ENCODE measurements around the gene PALM.

DNA sequence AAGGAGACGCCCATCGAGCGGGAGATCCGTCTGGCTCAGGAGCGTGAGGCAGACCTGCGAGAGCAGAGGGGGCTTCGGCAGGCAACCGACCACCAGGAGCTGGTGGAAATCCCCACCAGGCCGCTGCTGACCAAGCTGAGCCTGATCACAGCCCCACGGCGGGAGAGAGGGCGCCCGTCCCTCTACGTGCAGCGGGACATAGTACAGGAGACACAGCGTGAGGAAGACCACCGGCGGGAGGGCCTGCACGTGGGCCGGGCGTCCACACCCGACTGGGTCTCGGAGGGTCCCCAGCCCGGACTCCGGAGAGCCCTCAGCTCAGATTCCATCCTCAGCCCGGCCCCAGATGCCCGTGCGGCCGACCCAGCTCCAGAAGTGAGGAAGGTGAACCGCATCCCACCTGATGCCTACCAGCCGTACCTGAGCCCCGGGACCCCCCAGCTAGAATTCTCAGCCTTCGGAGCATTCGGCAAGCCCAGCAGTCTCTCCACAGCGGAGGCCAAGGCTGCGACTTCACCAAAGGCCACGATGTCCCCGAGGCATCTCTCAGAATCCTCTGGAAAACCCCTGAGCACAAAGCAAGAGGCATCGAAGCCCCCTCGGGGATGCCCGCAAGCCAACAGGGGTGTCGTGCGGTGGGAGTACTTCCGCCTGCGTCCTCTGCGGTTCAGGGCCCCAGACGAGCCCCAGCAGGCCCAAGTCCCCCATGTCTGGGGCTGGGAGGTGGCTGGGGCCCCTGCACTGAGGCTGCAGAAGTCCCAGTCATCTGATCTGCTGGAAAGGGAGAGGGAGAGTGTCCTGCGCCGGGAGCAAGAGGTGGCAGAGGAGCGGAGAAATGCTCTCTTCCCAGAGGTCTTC, 49.3 kb downstream of the PALM start:
- TF ChIP-seq, protein P1, sequence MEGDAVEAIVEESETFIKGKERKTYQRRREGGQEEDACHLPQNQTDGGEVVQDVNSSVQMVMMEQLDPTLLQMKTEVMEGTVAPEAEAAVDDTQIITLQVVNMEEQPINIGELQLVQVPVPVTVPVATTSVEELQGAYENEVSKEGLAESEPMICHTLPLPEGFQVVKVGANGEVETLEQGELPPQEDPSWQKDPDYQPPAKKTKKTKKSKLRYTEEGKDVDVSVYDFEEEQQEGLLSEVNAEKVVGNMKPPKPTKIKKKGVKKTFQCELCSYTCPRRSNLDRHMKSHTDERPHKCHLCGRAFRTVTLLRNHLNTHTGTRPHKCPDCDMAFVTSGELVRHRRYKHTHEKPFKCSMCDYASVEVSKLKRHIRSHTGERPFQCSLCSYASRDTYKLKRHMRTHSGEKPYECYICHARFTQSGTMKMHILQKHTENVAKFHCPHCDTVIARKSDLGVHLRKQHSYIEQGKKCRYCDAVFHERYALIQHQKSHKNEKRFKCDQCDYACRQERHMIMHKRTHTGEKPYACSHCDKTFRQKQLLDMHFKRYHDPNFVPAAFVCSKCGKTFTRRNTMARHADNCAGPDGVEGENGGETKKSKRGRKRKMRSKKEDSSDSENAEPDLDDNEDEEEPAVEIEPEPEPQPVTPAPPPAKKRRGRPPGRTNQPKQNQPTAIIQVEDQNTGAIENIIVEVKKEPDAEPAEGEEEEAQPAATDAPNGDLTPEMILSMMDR (conservative IDR thresholded peaks at IDR 0.05; ENCODE audit: low read depth, low read length), result no peak
- TF ChIP-seq EZH2 (IDR thresholded peaks at IDR 0.05; ENCODE audit: borderline replicate concordance, low read depth, low read length, poor library complexity, severe bottlenecking), result no peak
